ENCODE measurements around the gene PCBP4.

Gene PCBP4

GRCh38 chr3:51954713-51955112 is 12.5 kb downstream of the PCBP4 start:
- no peak for DNase-seq

GRCh38 chr3:51954105-51954504 is 13.1 kb downstream of the PCBP4 start:
- no peak for DNase-seq

GRCh38 chr3:51953445-51953844 is 13.8 kb downstream of the PCBP4 start:
- DNase-seq: no peak

GRCh38 chr3:51950899-51951298 is 16.4 kb downstream of the PCBP4 start:
- DNase-seq: no peak

- no peak for DNase-seq
These were observed 18.1 kb downstream of the PCBP4 start for GRCh38 chr3:51949121-51949520.

- no peak for DNase-seq
These were observed 19.2 kb downstream of the PCBP4 start for GRCh38 chr3:51948016-51948580.

GRCh38 chr3:51947215-51947900 is 19.9 kb downstream of the PCBP4 start:
- DNase-seq: no peak

GRCh38 chr3:51946796-51947195 is 20.5 kb downstream of the PCBP4 start:
- DNase-seq: no peak

GRCh38 chr3:51945926-51946705 is 21.1 kb downstream of the PCBP4 start:
- DNase-seq: no peak

GRCh38 chr3:51945031-51945840 is 22.0 kb downstream of the PCBP4 start:
- no peak for DNase-seq

- DNase-seq: no peak
These were observed 22.7 kb downstream of the PCBP4 start for GRCh38 chr3:51944451-51945021.

- DNase-seq: no peak
These were observed 23.5 kb downstream of the PCBP4 start for GRCh38 chr3:51943451-51944391.

GRCh38 chr3:51942603-51943450 is 24.4 kb downstream of the PCBP4 start:
- peak; percentile 65 for DNase-seq

- peak; percentile 100 for DNase-seq
These were observed 25.3 kb downstream of the PCBP4 start, which contains the start of the genes PARP3 and RRP9 for GRCh38 chr3:51941798-51942602. Gene PARP3, plus strand, starts transcription at chr3:51942363. Its CDS starts 993 bp downstream, at chr3:51943356. Gene RRP9, minus strand, starts transcription at chr3:51941904. Its CDS starts 37 bp downstream, at chr3:51941867.

GRCh38 chr3:51941463-51941797 is 25.8 kb downstream of the PCBP4 start:
- DNase-seq: no peak

GRCh38 chr3:51940648-51941462 is 26.4 kb downstream of the PCBP4 start:
- no peak for DNase-seq

GRCh38 chr3:51938780-51939425 is 28.4 kb downstream of the PCBP4 start:
- DNase-seq: no peak
